Tibial artery (tissue), 4 donors: ENCODE data around the gene ZNF552.
"Not testable (repeated sequence)": the region's sequence is repeated elsewhere in the genome, so short reads cannot be mapped to it uniquely, and the experiment has no call there.

Source experiments
- DNase-seq, 2 donors: peaks; one replicate each; pipeline ENCODE4 v3.0.0-alpha.2; 2019
- H3K27ac ChIP-seq, 2 donors: fragments of 200-600 bp; sonication (generic) in 1 of 2; 1 replicate in 1 of 2; 2 replicates in 1 of 2; pipeline ENCODE4 v1.5.1; 2018 to 2019; ENCODE audit warnings: mild to moderate bottlenecking in 1 of 2
- H3K27me3 ChIP-seq, 2 donors: fragments of 200-600 bp; sonication (generic) in 1 of 2; one replicate each; pipeline versions ENCODE4 v1.5.1 to v1.6.0; 2016 to 2019
- H3K36me3 ChIP-seq, 3 donors: fragments of 200-600 bp; sonication (generic) in 2 of 3; one replicate each; pipeline ENCODE4 v1.5.1; 2016 to 2019; ENCODE audit warnings: mild to moderate bottlenecking in 2 of 3
- H3K4me1 ChIP-seq, 4 donors: fragments of 200-600 bp; sonication (generic) in 2 of 4; 1 replicate in 3 of 4; 2 replicates in 1 of 4; pipeline ENCODE4 v1.5.1; 2016 to 2019
- H3K4me3 ChIP-seq, 2 donors: fragments of 200-600 bp; sonication (generic) in 1 of 2; 1 replicate in 1 of 2; 2 replicates in 1 of 2; pipeline ENCODE4 v1.5.1; 2018 to 2019; ENCODE audit warnings: mild to moderate bottlenecking in 2 of 2
- H3K9me3 ChIP-seq, 3 donors: fragments of 200-600 bp; sonication (generic) in 1 of 3; one replicate each; pipeline ENCODE4 v1.5.1; 2016 to 2019
- intact Hi-C: fragments of 100-400 bp; cut with DNase I; formaldehyde crosslinking; loops from one replicate; pipeline ENCODE4 v1.15.0; 2023; ENCODE audit warnings: low total_unique reads
- TF ChIP-seq, protein P1 (sequence below), 2 experiments: fragments of 200-600 bp in 1 of 2; fragments of 450-650 bp in 1 of 2; IDR thresholded peaks; one replicate each; pipeline ENCODE4 v1.5.1; 2017 to 2019; ENCODE audit warnings: antibody characterized with exemption in 2 of 2, mild to moderate bottlenecking in 1 of 2, moderate library complexity in 1 of 2

The ZNF552 gene

DNA sequence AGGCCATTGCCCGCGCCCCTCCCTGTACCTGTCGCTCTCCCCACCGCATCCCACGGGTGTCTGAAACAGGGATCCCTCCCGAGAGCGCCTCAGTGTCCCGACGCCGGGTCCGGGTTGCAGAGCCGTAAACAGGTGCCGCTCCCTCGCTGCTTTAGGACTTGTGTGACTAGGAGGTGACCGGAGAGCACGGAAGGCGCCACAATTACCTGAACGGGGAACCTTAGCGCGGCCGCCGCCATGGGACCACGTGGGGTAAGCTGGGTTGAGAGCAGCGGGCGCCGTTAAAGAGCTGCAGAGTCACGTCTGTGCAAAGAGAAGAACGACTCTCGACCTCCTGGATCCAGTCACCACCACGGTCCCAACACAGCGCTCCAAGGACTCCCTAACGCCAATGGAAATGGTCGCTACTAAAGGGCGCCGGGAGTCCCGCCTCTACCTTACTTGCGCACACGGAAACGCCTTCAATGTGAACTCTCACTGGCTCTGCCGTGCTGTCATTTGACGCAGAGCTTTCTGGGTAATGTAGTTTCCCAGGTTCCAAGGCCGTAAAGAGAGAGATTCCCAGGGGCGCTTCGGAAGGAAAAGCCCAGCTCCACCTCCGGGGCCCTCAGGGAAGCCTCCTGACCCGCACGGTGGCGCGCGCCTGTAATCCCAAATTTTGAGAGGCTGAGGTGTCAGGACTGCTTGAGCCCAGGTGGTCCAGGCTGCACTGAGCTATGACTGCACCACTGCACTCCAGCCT, at the start of gene ZNF552:
TSS of gene ZNF552 (minus strand) at position 409 of the 742 bp plus-strand sequence. CDS start at position 239, 170 bp downstream.
- H3K27me3 ChIP-seq = no peaks in the 10 kb centered on the region
- DNase-seq = peak; percentile 87 to 91
- TF ChIP-seq, protein P1, sequence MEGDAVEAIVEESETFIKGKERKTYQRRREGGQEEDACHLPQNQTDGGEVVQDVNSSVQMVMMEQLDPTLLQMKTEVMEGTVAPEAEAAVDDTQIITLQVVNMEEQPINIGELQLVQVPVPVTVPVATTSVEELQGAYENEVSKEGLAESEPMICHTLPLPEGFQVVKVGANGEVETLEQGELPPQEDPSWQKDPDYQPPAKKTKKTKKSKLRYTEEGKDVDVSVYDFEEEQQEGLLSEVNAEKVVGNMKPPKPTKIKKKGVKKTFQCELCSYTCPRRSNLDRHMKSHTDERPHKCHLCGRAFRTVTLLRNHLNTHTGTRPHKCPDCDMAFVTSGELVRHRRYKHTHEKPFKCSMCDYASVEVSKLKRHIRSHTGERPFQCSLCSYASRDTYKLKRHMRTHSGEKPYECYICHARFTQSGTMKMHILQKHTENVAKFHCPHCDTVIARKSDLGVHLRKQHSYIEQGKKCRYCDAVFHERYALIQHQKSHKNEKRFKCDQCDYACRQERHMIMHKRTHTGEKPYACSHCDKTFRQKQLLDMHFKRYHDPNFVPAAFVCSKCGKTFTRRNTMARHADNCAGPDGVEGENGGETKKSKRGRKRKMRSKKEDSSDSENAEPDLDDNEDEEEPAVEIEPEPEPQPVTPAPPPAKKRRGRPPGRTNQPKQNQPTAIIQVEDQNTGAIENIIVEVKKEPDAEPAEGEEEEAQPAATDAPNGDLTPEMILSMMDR (IDR thresholded peaks at IDR 0.05) = no peak
- intact Hi-C loops = loop anchor here (10.0 kb wide), 1 partner anchor 70 kb away; the partner anchor contains the start of gene ZNF776
- H3K4me1 ChIP-seq = peaks cover 0 to 26% (median 15%) of the 10 kb centered on the region in 4 donors
- H3K36me3 ChIP-seq = peaks cover 10 to 24% (median 17%) of the 10 kb centered on the region in 3 donors
- no peaks in the 10 kb centered on the region for H3K9me3 ChIP-seq
- H3K4me3 ChIP-seq = peak within 1 kb of the TSS; percentile 66 to 82
- peak within 1 kb of the TSS; percentile 76 to 77 for H3K27ac ChIP-seq

DNA sequence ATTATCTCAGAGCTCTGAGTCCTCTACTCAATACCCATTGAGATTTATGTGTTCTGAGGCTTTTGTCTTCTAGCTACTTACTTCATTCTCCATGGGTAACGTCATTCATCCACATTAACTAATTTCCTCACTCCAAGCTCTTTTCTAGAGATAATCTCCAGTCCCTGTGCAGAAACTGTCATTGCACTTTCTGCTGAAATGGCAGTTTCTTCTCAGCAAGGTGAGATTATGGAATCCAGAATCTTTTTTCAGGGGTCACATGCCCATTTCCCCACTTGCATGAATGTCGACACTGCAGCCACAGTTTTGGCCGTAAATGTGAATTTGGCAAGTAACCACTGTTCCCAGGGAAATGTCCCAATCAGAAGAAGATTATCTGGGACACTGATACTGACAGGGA, 47.6 kb upstream of the ZNF552 start:
- H3K27ac ChIP-seq, DNase-seq, H3K4me3 ChIP-seq, intact Hi-C loops, H3K27me3 ChIP-seq, H3K4me1 ChIP-seq: not testable (repeated sequence)
- H3K9me3 ChIP-seq = peaks cover 0 to 97% (median 66%) of the 10 kb centered on the region in 3 donors
- H3K36me3 ChIP-seq = peaks cover 98 to 99% (median 98%) of the 10 kb centered on the region in 3 donors

DNA sequence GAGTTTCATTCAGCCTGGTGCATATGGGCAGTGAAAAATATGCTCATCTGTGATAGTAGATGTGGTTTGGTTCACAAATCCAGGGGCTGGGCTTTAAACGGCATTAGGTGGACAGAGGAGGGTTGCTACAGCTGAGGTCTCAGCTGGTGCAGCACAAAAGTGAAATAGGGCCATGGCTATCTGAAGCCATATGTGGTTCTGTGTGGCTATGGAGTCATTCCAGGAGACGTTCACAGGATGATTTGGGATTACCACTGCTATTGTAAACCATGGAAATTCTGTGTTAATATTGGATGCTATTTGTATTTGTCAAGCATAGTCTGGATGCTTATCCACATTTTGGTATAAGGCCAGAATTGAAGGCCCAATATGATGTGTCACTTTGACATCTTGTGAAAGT, 39.4 kb upstream of the ZNF552 start:
- H3K4me1 ChIP-seq = peaks cover 0 to 13% (median 9%) of the 10 kb centered on the region in 4 donors
- H3K4me3 ChIP-seq, H3K27me3 ChIP-seq, H3K27ac ChIP-seq, DNase-seq, intact Hi-C loops: not testable (repeated sequence)
- peaks cover 0 to 64% (median 11%) of the 10 kb centered on the region in 3 donors for H3K9me3 ChIP-seq
- peaks cover 60 to 67% (median 63%) of the 10 kb centered on the region in 3 donors for H3K36me3 ChIP-seq

DNA sequence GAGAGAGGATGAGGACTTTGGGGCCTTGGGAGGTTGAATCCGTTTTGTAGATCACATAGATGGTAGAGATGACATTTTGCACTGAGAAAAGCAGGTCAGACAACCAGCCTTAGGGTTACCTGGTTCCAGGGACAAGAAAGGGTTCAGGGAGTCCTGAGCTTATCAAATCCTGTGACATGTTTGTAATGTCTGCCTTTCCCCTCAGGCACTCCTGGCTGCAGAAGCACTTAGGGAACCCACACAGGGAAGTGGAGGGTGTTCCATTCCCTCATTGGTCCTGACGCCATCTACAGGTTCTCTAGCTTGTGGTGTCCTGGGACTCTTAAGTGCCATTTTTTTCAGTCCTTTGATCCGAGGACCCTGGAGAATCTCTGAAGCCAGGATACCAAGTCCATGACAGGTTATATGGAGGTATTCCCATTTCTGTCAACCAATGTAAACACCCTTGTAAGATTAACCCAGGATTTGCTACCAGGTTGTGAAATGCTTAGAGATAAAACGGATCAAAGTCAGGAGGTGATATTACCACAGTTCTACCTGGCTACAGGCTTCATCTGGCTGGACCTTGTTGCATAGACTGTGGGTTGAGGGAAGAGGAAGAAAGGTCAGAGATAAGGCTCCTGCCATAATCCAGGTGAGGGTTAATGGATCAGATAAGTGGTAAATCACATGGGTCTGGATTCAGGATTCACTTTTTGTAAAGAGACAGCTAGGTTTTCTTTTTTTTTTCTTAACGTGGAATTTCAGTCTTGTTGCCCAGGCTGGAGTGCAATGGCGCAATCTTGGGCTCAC, 37.3 kb upstream of the ZNF552 start:
- DNase-seq, H3K4me3 ChIP-seq, H3K27ac ChIP-seq, H3K27me3 ChIP-seq, intact Hi-C loops: not testable (repeated sequence)
- peaks cover 0 to 13% (median 9%) of the 10 kb centered on the region in 4 donors for H3K4me1 ChIP-seq
- peaks cover 0 to 47% (median 4%) of the 10 kb centered on the region in 3 donors for H3K9me3 ChIP-seq
- peaks cover 41 to 46% (median 44%) of the 10 kb centered on the region in 3 donors for H3K36me3 ChIP-seq

DNA sequence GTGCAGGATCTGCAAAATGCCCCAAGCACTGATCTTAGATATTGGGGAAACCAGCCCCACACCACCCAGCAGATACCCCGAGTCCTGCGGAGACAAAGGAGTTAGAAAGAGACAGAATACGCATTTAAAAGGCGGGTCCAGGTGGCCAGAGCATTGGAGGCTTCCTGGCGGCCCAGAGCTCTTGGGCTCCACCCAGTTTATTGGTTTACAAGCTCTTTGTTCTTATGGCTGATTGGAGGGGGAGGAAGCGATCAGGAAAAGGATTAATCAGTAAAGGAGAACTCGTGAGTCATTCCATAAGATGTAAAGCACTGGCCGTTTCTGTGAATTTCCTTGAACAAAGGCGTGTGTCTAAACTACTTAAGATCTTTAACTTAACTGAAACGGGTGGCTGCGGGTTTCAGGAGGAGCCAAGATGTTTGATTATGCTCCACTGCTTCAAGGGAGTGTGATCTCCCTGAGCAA, 35.9 kb upstream of the ZNF552 start:
- no peak overlapping the region for H3K27ac ChIP-seq
- no peaks in the 10 kb centered on the region for H3K27me3 ChIP-seq
- H3K4me3 ChIP-seq = peak overlapping the region; percentile 67 to 69
- peaks cover 0 to 13% (median 9%) of the 10 kb centered on the region in 4 donors for H3K4me1 ChIP-seq
- intact Hi-C loops = no loop called here
- H3K9me3 ChIP-seq = peaks cover 0 to 33% (median 0%) of the 10 kb centered on the region in 3 donors
- H3K36me3 ChIP-seq = peaks cover 27 to 36% (median 36%) of the 10 kb centered on the region in 3 donors
- TF ChIP-seq, protein P1 (IDR thresholded peaks at IDR 0.05) = no peak
- DNase-seq = no peak

DNA sequence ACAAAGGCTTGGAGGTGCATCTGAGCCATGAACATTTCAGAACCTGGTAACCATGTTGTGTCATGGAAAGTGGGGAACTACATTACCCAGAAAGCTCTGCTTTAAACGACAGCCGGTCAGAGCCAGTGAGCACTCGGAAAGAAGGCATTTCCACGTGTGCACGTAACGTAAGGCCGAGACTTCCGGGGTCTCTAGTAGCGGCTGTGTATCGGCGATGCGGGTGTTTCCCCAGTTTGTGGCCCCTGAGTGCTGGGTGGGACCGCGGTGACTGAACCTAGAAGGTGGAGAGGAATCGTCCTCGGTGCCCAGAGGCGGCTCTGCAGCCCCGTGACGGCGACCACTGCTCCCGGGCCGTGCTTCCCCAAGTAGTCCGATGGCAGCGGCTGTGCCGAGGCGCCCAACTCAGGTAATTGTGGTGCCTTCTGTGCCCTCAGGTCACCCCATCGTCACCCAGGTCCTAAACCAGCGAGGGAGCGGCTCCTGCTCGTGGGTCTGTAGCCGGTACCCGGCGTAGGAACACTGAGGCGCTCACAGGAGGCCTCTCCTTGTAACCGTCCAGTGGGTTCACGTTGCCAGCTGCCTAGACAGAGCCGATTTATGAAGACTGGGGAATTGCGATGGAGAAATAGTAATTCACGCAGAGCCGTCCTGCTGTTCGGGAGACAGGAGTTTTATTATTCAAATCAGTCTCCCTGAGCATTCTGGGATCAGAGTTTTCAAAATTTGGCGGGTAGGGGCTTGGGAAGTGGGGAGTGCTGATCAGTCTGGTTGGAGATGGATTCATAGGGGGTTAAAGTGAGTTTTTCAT, 35.2 kb upstream of the ZNF552 start, which contains the start of gene ZNF587:
TSS of gene ZNF587 (plus strand) at position 194 of the 808 bp plus-strand sequence. CDS start at position 374, 180 bp downstream.
- H3K36me3 ChIP-seq = peaks cover 20 to 36% (median 28%) of the 10 kb centered on the region in 3 donors
- H3K9me3 ChIP-seq = peaks cover 0 to 26% (median 0%) of the 10 kb centered on the region in 3 donors
- peak within 1 kb of the TSS; percentile 43 to 69 for H3K27ac ChIP-seq
- H3K27me3 ChIP-seq, intact Hi-C loops: not testable (repeated sequence)
- peaks cover 0 to 13% (median 9%) of the 10 kb centered on the region in 4 donors for H3K4me1 ChIP-seq
- peak within 1 kb of the TSS; percentile 67 to 69 for H3K4me3 ChIP-seq
- DNase-seq = peak; percentile 58 to 77

DNA sequence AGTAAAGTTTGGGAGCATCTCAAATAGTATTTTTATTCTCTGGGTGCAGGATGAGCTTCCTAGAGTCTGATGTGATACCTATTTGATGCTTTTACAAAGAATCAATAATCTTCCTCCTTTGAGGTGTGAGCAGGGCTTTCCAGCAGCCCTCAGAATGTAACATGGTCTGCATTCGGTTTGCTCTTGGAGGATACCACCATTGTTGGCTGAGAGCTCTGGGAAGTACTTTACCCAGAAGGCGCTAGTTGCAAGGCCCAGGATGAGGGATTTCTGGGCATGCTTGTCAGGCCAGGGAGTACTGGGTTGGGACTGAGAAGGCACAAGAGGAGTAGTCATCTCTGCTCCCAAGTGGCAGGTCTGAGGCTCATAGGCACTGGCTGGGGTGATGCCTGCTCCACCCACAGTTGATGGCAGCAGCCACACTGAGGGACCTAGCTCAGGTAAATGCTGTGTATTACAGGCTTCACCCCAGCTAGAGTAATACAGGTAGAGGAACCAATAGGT, 34.5 kb upstream of the ZNF552 start:
- peaks cover 0 to 22% (median 0%) of the 10 kb centered on the region in 3 donors for H3K9me3 ChIP-seq
- H3K4me3 ChIP-seq = peak overlapping the region; percentile 67 to 69
- H3K27me3 ChIP-seq, intact Hi-C loops, DNase-seq: not testable (repeated sequence)
- peaks cover 0 to 13% (median 9%) of the 10 kb centered on the region in 4 donors for H3K4me1 ChIP-seq
- H3K27ac ChIP-seq = peak overlapping the region in 1 of 2 donors; percentile 69
- peaks cover 21 to 35% (median 26%) of the 10 kb centered on the region in 3 donors for H3K36me3 ChIP-seq

DNA sequence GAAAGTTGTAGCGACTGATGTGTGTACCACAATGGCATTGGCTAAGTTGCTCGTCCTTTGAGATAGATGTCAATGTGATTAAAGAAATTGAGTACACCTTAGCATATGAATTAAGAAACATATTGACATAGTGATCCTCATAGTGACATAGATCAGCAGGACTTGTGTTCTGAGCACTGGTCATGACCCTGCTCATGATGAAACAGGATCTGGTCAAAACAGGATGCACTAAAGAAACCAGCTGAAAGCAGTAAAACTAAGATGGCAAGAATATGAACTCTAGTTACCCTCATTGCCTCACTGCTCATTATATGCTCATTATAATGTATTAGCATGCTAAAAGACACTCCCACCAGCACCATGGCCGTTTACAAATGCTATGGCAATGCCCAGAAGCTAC, 32.5 kb upstream of the ZNF552 start:
- H3K9me3 ChIP-seq = not testable (repeated sequence)

More for the DNA sequence above, 32.5 kb upstream of the ZNF552 start:
- H3K4me1 ChIP-seq = peaks cover 0 to 13% (median 9%) of the 10 kb centered on the region in 4 donors
- DNase-seq, H3K27ac ChIP-seq, H3K27me3 ChIP-seq, H3K4me3 ChIP-seq, intact Hi-C loops: not testable (repeated sequence)
- H3K36me3 ChIP-seq = peaks cover 21 to 30% (median 26%) of the 10 kb centered on the region in 3 donors
